G401.6 (cell line): Measurements from ENCODE around the gene DLG4.

ENCODE experiments used
- FAIRE-seq: peaks from 2 replicates; lab custom pipeline; 2012; peaks lifted over from hg19 to GRCh38; lab: Jason Lieb, UNC

Gene DLG4

GRCh38 chr17:7219812-7220592 lies at the start of gene DLG4, which contains the start of gene ACADVL:
DLG4 (minus strand) TSS chr17:7219836.
ACADVL (plus strand) TSS chr17:7219938; CDS start chr17:7219985, 47 bp downstream.
- peak; percentile 85 for FAIRE-seq

DNA sequence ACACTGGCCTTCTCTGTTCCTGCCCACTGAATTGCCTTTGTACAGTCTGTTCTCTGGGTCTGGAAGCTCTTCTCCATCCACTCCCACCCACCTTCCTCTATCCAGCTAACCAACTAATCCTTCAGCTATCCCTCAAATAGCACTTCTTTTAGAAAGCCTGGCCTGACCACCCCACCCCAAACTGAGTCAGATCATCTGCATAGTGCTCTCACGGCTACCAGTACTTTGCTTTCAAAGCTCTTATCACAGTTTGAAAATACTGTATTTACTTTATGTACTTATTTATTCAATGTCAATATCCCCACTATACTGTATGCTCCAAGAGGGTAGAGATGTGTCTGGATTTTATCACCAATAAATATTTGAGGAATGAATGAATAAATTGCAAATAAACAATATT lies 47.1 kb upstream of the DLG4 start:
- no peak for FAIRE-seq

GRCh38 chr17:7263801-7264078 lies 44.1 kb upstream of the DLG4 start:
- FAIRE-seq: no peak

- FAIRE-seq: no peak
Observed at GRCh38 chr17:7262935-7263800, 43.5 kb upstream of the DLG4 start.

GRCh38 chr17:7262192-7262934 lies 42.7 kb upstream of the DLG4 start, which contains the start of gene CLDN7:
CLDN7 (minus strand) TSS chr17:7262478; CDS start chr17:7262043, 435 bp downstream.
- no peak for FAIRE-seq

- no peak for FAIRE-seq
Observed at GRCh38 chr17:7261379-7262191, 41.9 kb upstream of the DLG4 start.

DNA sequence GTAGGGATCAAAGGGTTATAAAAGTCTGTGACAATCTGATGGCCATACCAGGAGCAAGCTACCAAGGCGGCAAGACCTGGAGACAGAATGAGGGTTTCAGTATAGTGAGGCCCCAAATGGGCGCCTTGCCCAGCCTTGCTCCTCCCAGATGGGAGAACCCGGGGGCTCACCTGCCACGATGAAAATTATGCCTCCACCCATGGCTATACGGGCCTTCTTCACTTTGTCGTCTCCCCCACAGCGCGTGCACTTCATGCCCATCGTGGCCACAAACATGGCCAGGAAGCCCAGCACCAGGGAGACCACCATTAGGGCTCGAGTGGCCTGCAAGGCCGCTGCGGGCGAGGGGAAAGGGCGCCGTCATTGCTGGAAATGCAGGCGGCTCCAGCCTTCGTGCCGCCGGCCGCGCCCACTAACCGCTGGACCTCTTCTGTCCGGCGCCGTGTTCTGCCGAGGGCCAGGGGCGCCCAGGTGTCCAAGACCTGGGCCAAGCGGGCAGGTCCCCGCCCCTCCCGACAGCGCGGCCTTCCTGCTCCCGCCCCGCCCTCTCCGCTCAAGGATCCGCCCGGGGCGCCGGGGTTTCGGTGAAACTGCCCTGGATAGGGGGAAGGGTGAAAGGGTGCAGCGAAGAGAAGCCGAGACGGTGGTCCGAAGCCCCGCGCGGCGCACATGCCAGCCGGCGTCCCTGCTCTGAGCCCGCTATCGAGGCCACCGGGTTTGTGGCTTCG lies 41.2 kb upstream of the DLG4 start:
- FAIRE-seq: no peak

GRCh38 chr17:7260151-7260550 lies 40.5 kb upstream of the DLG4 start:
- FAIRE-seq: no peak

- no peak for FAIRE-seq
Observed at GRCh38 chr17:7259555-7259889, 39.9 kb upstream of the DLG4 start.

DNA sequence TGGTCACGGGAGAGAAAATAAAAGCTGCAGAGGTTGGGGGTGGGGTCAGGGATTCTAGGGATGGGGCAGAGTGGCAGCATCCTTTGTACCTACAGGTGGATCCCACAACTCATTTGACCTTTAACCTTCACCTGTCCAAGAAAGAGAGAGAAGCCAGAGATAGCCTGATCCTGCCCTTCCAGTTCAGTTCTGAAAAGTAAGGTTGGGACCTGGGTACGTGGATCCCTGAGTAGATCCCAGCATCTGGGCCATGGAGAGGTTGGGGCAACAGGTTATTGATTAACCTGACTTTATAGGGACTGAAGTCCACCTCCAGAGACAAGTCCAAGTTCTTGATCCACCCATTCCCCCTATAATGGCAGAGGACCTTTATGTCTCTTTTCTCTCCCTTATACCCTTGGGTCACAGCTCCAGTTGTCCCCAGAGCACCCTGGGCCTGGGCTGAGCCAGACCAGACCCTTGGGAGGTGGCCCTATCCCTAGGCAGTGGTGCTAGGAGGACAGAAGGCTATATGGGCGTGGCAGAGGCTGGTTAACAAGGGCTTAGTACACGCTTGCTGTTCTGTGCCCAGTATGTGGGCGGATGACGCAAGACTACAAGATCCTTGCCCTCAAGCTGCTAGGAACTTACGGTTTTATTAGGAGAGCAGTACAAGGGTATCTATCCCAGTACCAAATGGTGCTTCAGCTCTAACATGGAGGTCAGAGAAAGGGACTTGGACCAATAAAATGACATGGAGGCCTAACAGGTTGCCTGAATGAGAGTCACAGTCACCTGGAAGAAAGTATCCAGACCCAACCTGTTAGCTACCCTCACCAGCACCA lies 39.3 kb upstream of the DLG4 start:
- no peak for FAIRE-seq

- FAIRE-seq: no peak
Observed at GRCh38 chr17:7256766-7257456, 37.3 kb upstream of the DLG4 start.

- no peak for FAIRE-seq
Observed at GRCh38 chr17:7254511-7254910, 34.9 kb upstream of the DLG4 start.

DNA sequence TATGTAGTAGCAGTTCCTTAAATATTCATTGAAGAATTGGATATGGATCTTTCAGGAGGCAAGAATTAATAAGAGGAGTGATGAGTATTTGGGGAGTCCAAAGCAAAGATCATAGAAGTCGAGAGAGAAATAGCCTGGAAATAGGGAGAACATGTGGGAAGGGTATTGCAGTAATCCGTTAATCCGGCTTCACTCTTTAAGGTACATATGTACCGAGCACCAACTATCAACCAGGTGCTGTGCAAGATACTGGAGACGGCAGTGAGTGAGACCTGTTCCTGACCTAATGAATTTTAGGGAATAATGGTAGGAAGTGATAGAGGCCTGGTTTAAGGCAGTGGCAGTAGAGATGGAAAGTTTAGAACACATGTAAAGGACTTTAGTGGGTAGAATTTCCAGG lies 33.4 kb upstream of the DLG4 start:
- no peak for FAIRE-seq

DNA sequence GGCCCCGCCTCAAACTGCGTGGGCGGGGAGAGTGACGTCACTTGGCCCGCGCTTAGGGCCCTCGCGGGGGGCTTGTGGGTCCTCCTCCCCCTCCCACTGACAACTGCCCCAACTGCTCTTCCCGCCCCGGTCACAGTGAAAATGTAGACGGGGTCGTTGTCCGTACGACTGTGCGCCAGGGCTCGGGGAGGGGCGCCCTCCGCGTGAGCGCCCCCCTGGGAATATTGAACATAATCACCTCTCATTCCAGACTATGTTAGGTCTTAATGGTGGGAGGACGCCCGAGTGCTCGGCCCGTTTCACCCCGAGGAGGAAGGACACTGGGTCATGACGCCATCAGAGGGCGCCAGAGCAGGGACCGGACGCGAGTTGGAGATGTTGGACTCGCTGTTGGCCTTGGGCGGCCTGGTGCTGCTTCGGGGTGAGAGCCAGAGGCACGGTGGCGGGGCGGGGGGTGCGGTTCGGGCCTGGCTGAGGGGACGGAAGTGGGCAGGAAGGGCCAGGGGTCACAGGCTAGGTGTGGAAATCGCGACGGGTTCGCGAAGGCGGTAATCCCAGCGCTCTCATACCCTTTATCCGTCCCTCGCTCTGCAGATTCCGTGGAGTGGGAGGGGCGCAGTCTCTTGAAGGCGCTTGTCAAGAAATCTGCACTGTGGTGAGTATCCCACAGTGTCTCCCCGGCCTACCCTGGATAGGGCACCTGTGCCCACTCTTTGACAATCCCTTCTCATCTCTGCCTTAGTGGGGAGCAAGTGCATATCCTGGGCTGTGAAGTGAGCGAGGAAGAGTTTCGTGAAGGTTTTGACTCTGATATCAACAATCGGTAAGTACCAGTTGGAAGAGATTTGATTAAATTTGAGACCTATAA lies 32.8 kb upstream of the DLG4 start, which contains the start of gene ELP5:
Gene ELP5 (plus strand): TSS at position 40 of the 868 bp plus-strand sequence. CDS start 336 bp downstream, at position 376.
- FAIRE-seq: no peak

DNA sequence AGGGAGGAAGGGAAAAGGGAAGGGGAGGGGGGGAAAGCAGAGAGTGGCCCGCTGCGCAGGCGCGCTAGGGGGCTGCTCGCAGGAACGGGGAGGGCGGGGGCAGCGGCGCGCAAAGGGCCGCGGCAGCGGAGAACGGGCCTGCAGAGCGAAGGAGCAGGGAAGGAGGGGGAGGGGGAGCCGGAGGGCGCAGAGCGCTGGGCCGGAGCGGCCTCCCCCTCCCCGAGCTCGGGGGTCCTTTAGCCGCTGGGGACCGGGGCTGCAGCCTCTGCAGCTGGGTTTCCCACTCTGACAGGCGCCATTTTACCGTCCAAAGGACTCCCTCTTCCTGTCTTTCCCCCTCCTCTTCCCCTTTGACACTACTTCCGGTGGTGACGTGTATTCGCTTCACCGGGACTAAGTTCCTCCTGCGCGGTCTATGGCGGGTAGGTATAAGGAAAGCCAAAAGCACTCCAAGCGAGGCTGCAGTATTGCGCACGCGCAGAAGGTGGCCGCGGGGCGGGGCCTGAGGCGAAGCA lies 32.1 kb upstream of the DLG4 start, which contains the start of gene CTDNEP1:
Gene CTDNEP1 (minus strand): TSS at position 74 of the 515 bp plus-strand sequence. CDS start 438 bp downstream, outside the sequence.
- peak; percentile 99 for FAIRE-seq

DNA sequence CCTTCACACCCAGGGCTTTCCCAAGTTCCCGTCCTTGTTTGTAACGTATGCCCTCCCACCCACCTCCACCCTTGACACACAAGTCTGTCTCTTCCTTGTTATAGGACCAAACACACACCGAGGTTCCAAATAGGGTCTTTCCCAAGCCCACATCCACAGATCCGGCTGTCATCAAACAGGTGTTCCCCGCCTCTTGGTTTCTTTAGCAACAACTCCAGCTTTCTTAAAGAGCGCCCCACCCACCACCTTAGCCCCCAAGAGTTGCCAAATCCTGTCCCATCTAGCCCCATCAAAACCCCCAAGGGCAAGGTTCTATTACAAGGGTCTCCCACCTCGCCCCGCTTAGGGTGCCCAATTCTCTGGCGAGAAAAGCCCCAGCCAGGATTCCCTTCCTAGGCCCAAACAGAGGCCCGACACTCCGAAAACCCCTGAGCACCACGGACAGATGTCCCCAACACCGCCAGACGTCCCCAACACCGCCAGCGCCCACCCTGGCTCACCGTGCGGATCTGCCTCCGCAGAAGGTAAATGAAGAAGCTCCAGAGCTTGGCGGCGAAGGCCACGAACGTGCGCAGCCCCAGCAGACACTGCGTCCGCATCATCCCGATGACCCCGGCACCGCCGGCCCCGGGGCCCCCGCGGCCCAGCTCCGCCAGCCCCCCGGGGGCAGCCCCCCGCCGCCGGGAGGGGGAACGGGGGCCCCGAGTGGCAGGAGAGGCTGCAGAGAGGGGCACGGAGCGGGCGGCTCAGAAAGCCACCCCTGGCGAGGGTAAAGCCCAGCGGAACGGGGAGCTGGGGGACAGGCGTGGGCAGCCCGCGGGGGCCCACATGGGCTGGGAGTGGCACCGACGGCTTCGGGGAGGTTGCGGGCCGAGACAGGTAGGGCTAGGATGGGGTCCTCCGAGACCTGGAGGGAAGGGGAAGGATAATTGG lies 31.3 kb upstream of the DLG4 start:
- FAIRE-seq: no peak

GRCh38 chr17:7249830-7250229 lies 30.2 kb upstream of the DLG4 start:
- FAIRE-seq: no peak
